ENCODE measurements around the gene RRP1B. TPM values are rescaled to one million over a fixed set of nuclear protein-coding genes. Genes with fewer than 3 reads are reported as not detected.
A peak's percentile ranks its signal among the peaks of the same experiment; 100 is the strongest.

RRP1B gene
- total RNA-seq, 1 donor from 2014 or later, result 34.0 TPM

GRCh38 chr21:43640400-43640799 is 19.0 kb upstream of the RRP1B start:
- Mint-ChIP-seq H3K4me1 (ENCODE audit: low read depth, unreplicated experiment) (peaks cover 16% of the 10 kb centered on the region), H3K27ac (ENCODE audit: unreplicated experiment) (no peak overlapping the region), H3K36me3 (ENCODE audit: low read depth, unreplicated experiment) (no peaks in the 10 kb centered on the region), H3K9me3 (ENCODE audit: unreplicated experiment) (no peaks in the 10 kb centered on the region), H3K27me3 (ENCODE audit: low read depth, unreplicated experiment) (no peaks in the 10 kb centered on the region), H3K4me3 (ENCODE audit: unreplicated experiment) (no peak overlapping the region)
- TF ChIP-seq CTCF (IDR thresholded peaks at IDR 0.05; ENCODE audit: insufficient read depth, low read depth, low read length) (no peak), EZH2 (IDR thresholded peaks at IDR 0.05; ENCODE audit: insufficient read depth, low read length) (no peak)
- no peaks in the 10 kb centered on the region for H3K27me3 ChIP-seq (ENCODE audit: insufficient read depth, low read length)
- DNase-seq (ENCODE audit: low read depth) (no peak), FAIRE-seq (no peak)
- H2AFZ ChIP-seq (ENCODE audit: low read depth, low read length), result no peak overlapping the region
- H3K4me2 ChIP-seq (ENCODE audit: low read length), result no peak overlapping the region
- peaks cover 9% of the 10 kb centered on the region for H3K4me1 ChIP-seq (ENCODE audit: insufficient read depth, low read length)
- no peaks in the 10 kb centered on the region for H3K9me3 ChIP-seq (ENCODE audit: insufficient read depth, low read depth, low read length)
- H3K79me2 ChIP-seq (ENCODE audit: insufficient read depth, low read length), result no peaks in the 10 kb centered on the region
- H3K9ac ChIP-seq (ENCODE audit: low read length), result no peak overlapping the region
- H4K20me1 ChIP-seq (ENCODE audit: insufficient read depth, low read length), result no peaks in the 10 kb centered on the region
- H3K4me3 ChIP-seq (ENCODE audit: insufficient read depth, low read depth, low read length), result no peak overlapping the region
- no peak overlapping the region for H3K27ac ChIP-seq (ENCODE audit: low read depth, low read length)
- H3K36me3 ChIP-seq (ENCODE audit: insufficient read depth, low read length), result no peaks in the 10 kb centered on the region

GRCh38 chr21:43643193-43643592 is 16.2 kb upstream of the RRP1B start:
- peaks cover 13% of the 10 kb centered on the region for H3K4me1 ChIP-seq (ENCODE audit: insufficient read depth, low read length)
- H3K9me3 Mint-ChIP-seq (ENCODE audit: unreplicated experiment), result no peaks in the 10 kb centered on the region
- H2AFZ ChIP-seq (ENCODE audit: low read depth, low read length), result no peak overlapping the region
- DNase-seq (ENCODE audit: low read depth) (no peak), FAIRE-seq (no peak)
- no peaks in the 10 kb centered on the region for H3K79me2 ChIP-seq (ENCODE audit: insufficient read depth, low read length)
- TF ChIP-seq CTCF (IDR thresholded peaks at IDR 0.05; ENCODE audit: insufficient read depth, low read depth, low read length) (no peak), EZH2 (IDR thresholded peaks at IDR 0.05; ENCODE audit: insufficient read depth, low read length) (no peak)
- H3K27me3 Mint-ChIP-seq (ENCODE audit: low read depth, unreplicated experiment), result no peaks in the 10 kb centered on the region
- no peaks in the 10 kb centered on the region for H3K9me3 ChIP-seq (ENCODE audit: insufficient read depth, low read depth, low read length)
- H3K4me3 ChIP-seq (ENCODE audit: insufficient read depth, low read depth, low read length), result no peak overlapping the region
- H3K36me3 Mint-ChIP-seq (ENCODE audit: low read depth, unreplicated experiment), result no peaks in the 10 kb centered on the region
- no peaks in the 10 kb centered on the region for H3K27me3 ChIP-seq (ENCODE audit: insufficient read depth, low read length)
- no peak overlapping the region for H3K4me3 Mint-ChIP-seq (ENCODE audit: unreplicated experiment)
- no peak overlapping the region for H3K9ac ChIP-seq (ENCODE audit: low read length)
- H3K4me1 Mint-ChIP-seq (ENCODE audit: low read depth, unreplicated experiment), result peaks cover 27% of the 10 kb centered on the region
- H3K4me2 ChIP-seq (ENCODE audit: low read length), result no peak overlapping the region
- no peaks in the 10 kb centered on the region for H4K20me1 ChIP-seq (ENCODE audit: insufficient read depth, low read length)
- no peaks in the 10 kb centered on the region for H3K36me3 ChIP-seq (ENCODE audit: insufficient read depth, low read length)
- H3K27ac Mint-ChIP-seq (ENCODE audit: unreplicated experiment), result no peak overlapping the region
- H3K27ac ChIP-seq (ENCODE audit: low read depth, low read length), result no peak overlapping the region

- peak overlapping the region; percentile 57 for H3K4me2 ChIP-seq (ENCODE audit: low read length)
- no peak for FAIRE-seq
- peak overlapping the region; percentile 35 for H3K27ac ChIP-seq (ENCODE audit: low read depth, low read length)
- Mint-ChIP-seq H3K4me3 (ENCODE audit: unreplicated experiment) (no peak overlapping the region), H3K4me1 (ENCODE audit: low read depth, unreplicated experiment) (peaks cover 27% of the 10 kb centered on the region), H3K36me3 (ENCODE audit: low read depth, unreplicated experiment) (no peaks in the 10 kb centered on the region), H3K27ac (ENCODE audit: unreplicated experiment) (peak overlapping the region; percentile 84), H3K27me3 (ENCODE audit: low read depth, unreplicated experiment) (no peaks in the 10 kb centered on the region), H3K9me3 (ENCODE audit: unreplicated experiment) (no peaks in the 10 kb centered on the region)
- H3K36me3 ChIP-seq (ENCODE audit: insufficient read depth, low read length), result no peaks in the 10 kb centered on the region
- peak overlapping the region; percentile 50 for H3K9ac ChIP-seq (ENCODE audit: low read length)
- H3K4me3 ChIP-seq (ENCODE audit: insufficient read depth, low read depth, low read length), result no peak overlapping the region
- no peaks in the 10 kb centered on the region for H3K9me3 ChIP-seq (ENCODE audit: insufficient read depth, low read depth, low read length)
- TF ChIP-seq CTCF (IDR thresholded peaks at IDR 0.05; ENCODE audit: insufficient read depth, low read depth, low read length), result no peak
- TF ChIP-seq EZH2 (IDR thresholded peaks at IDR 0.05; ENCODE audit: insufficient read depth, low read length), result no peak
- peaks cover 13% of the 10 kb centered on the region for H3K4me1 ChIP-seq (ENCODE audit: insufficient read depth, low read length)
- H3K27me3 ChIP-seq (ENCODE audit: insufficient read depth, low read length), result no peaks in the 10 kb centered on the region
- H3K79me2 ChIP-seq (ENCODE audit: insufficient read depth, low read length), result no peaks in the 10 kb centered on the region
- no peaks in the 10 kb centered on the region for H4K20me1 ChIP-seq (ENCODE audit: insufficient read depth, low read length)
- H2AFZ ChIP-seq (ENCODE audit: low read depth, low read length), result no peak overlapping the region
- no peak for DNase-seq (ENCODE audit: low read depth)
These were observed 15.3 kb upstream of the RRP1B start for GRCh38 chr21:43644071-43644470.
